Ishikawa (cell line): ENCODE data around the gene ACTN3.

Experiments used
- CEBPB ChIP-seq: IDR thresholded peaks from 2 replicates; pipeline ENCODE4 v1.6.1; 2012
- ZBTB7A ChIP-seq: IDR thresholded peaks from 2 replicates; pipeline ENCODE4 v1.6.1; 2012; ENCODE audit warnings: low read depth

DNA sequence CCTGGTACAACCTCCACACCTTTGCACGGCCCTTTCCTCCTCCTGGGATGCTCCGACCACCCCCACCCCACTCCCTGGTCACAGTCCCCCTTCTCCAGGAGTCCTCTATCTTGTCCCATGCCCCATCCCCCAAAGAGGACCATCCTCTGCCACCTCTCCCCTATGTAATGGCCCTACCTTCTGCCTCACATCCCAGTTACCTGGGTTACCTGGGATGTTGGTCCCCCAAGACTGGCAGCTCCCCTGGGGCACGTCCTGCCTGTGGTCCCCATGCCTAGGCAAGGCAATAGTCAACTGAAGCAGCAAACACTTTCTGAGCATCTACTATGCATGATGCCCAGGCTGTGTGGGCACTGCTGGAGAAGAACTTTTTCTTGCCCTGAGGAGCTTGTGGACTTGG is 8.7 kb downstream of the ACTN3 start:
- TF ChIP-seq ZBTB7A (no peak), CEBPB (no peak)
